SJCRH30 (cell line): ENCODE measurements around the gene LRRC1. TPM values are rescaled to one million over a fixed set of nuclear protein-coding genes. Genes with fewer than 3 reads are reported as not detected.

ENCODE experiments used
- DNase-seq, 2 experiments: peaks; one replicate each; pipeline ENCODE4 v3.0.0-alpha.2; 2015 to 2020
- H3K27ac ChIP-seq: fragments of 250-450 bp; sonication (Bioruptor Pico); 2 replicates; pipeline ENCODE4 v1.5.1; 2020; ENCODE audit warnings: mild to moderate bottlenecking, moderate library complexity
- H3K27me3 ChIP-seq: fragments of 250-450 bp; sonication (Bioruptor Pico); 2 replicates; pipeline ENCODE4 v1.5.1; 2020; ENCODE audit warnings: mild to moderate bottlenecking, moderate library complexity
- H3K36me3 ChIP-seq: fragments of 250-450 bp; sonication (Bioruptor Pico); 2 replicates; pipeline ENCODE4 v1.5.1; 2020; ENCODE audit warnings: mild to moderate bottlenecking, moderate library complexity
- H3K4me1 ChIP-seq: fragments of 250-450 bp; sonication (Bioruptor Pico); 2 replicates; pipeline ENCODE4 v1.5.1; 2020; ENCODE audit warnings: mild to moderate bottlenecking, moderate library complexity
- H3K4me3 ChIP-seq: fragments of 250-450 bp; sonication (Bioruptor Pico); 2 replicates; pipeline ENCODE4 v1.5.1; 2020; ENCODE audit warnings: mild to moderate bottlenecking, moderate library complexity
- H3K9me3 ChIP-seq: fragments of 250-450 bp; sonication (Bioruptor Pico); replicated peaks from 2 replicates; pipeline ENCODE4 v1.5.1; 2020; ENCODE audit warnings: mild to moderate bottlenecking, moderate library complexity
- total RNA-seq: library from RNA; depleted of rRNA; stranded (reverse); fragments of >200 nt; shearing (Covaris generic); gene quantifications from 2 replicates; pipeline ENCODE4 v1.2.3, GENCODE V29; 2014

Gene LRRC1
- total RNA-seq, 1 experiment from 2014 or later = 7.4 TPM

DNA sequence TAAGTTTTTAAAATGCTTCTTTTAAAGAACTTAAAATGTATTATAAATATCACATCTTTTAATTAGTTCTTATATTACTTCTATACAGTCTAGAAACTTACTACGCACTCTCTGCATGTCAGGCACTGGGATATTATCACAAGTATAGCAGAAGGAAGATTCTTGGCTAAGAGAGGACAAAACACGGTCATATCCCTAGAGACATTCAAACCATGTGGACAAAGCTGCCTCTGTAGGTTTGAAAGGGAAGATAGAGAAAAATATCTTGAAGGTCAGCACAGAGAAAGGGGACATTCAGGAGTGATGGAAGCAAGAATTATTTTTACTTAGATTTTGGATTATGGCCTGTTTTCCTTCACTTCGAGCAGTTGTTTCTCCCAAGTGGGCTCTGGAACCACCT lies 64.1 kb downstream of the LRRC1 start:
- Histone ChIP-seq H3K4me3 (no peak overlapping the region), H3K9me3 (no peaks in the 10 kb centered on the region), H3K27ac (no peak overlapping the region), H3K4me1 (peaks cover 15% of the 10 kb centered on the region), H3K36me3 (no peaks in the 10 kb centered on the region), H3K27me3 (no peaks in the 10 kb centered on the region)
- no peak for DNase-seq

DNA sequence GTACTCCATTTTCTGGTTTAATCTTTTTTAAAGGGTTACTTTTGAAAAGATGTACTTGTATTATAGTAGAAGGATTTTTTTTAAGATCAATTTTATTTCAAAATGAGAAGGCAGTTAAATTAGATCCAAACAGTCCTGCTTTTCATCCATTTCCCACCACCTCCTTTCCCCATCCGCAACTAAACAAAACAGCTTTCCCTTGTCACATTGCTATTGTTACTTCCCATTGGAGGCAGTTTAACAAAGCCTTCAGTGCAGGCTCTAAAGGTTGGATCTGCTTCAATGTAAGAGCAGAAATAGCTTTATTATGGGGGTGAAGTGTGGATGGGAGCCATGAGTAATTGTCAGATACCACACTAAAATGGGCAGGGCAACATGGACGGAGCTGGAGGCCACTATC lies 65.7 kb downstream of the LRRC1 start:
- Histone ChIP-seq H3K36me3 (no peaks in the 10 kb centered on the region), H3K27me3 (no peaks in the 10 kb centered on the region), H3K27ac (no peak overlapping the region), H3K9me3 (no peaks in the 10 kb centered on the region), H3K4me3 (no peak overlapping the region), H3K4me1 (peaks cover 15% of the 10 kb centered on the region)
- no peak for DNase-seq

DNA sequence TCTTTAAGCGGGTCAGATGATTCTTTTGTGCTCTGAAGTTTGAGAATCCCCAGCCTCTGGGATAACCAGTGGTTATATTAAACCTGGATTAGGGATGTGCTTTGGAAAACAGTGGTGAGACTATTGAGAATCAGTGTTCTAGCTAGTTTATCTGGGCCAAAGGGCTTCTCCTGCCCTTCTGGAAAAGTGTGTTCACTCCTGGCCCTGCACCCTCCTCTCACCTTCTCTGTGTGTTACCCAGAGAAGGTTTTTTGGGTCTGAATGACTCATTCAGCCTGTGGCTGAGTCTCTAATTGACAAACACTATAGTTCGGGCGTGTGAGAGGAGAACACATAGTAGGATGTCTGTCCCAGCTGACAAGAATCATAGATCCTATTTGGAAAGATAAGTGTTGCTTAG lies 66.7 kb downstream of the LRRC1 start:
- H3K27me3 ChIP-seq = no peaks in the 10 kb centered on the region
- H3K9me3 ChIP-seq = no peaks in the 10 kb centered on the region
- DNase-seq = no peak
- H3K4me1 ChIP-seq = peaks cover 15% of the 10 kb centered on the region
- H3K4me3 ChIP-seq = no peak overlapping the region
- no peaks in the 10 kb centered on the region for H3K36me3 ChIP-seq
- H3K27ac ChIP-seq = no peak overlapping the region

DNA sequence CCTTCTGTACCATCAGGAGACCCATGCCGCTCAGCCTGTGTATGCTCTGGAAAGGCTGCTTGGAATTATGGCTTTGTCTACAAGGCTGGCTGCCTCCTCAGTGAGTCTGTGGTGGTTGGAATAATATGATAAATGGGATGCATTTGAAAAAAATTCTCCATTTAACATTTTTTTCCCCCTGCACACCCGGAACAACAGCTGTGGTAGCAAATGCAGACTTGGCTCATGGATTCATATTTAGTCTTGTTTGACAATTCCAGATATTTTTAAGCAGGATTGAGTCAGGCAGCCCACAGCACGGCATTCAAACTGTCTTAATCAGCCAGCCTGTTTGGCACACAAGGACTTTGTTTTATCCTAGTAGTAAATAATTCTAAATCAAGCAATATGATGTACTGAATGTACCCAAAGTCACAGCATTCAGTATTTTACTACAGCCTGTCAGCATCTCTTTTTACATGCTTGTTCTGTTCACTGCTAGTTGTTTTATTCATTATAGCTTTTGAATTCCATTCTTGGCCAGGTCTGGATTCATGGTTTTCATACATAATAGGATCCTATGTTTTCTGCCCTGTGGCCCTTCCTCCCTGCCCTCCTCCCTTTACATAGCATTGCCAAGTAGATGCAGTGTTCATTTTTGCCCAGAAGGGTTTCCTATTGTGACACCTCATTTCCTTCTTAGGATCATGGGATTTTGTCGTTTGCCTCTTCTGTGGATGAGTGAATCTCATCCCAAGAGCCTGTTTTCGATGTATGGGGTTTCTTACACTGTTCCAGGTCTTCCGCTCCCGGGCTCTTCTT lies 68.1 kb downstream of the LRRC1 start:
- Histone ChIP-seq H3K4me3 (peak overlapping the region; percentile 8; the same call in 1 of the 2 replicates), H3K27ac (peak overlapping the region; percentile 59)

DNA sequence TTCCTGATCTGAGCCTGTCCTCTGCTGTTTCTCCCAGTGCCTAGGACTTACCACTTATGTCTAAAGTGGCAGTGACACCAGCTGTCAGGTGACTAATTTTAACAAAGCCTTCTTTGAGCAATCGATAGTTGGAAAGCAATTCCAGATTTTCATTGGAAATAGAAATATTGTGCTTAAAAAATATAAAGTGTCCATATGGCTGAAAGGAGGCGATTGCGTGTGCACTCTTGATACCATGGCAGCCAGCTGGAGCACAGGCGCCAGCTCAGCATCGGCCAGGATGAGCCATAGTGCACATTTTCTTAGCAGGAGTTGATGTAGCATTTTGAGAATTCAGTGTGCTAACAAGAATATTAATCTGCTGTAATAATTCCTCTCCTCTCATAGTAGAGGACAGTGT lies 70.0 kb downstream of the LRRC1 start:
- no peak for DNase-seq
- no peak overlapping the region for H3K4me3 ChIP-seq
- no peaks in the 10 kb centered on the region for H3K9me3 ChIP-seq
- peaks cover 15% of the 10 kb centered on the region for H3K4me1 ChIP-seq
- no peak overlapping the region for H3K27ac ChIP-seq
- no peaks in the 10 kb centered on the region for H3K27me3 ChIP-seq
- no peaks in the 10 kb centered on the region for H3K36me3 ChIP-seq

More for the DNA sequence above, 68.1 kb downstream of the LRRC1 start:
- Histone ChIP-seq H3K36me3 (no peaks in the 10 kb centered on the region), H3K4me1 (peaks cover 15% of the 10 kb centered on the region), H3K27me3 (no peaks in the 10 kb centered on the region), H3K9me3 (no peaks in the 10 kb centered on the region)
- peak; percentile 21 to 42 for DNase-seq

DNA sequence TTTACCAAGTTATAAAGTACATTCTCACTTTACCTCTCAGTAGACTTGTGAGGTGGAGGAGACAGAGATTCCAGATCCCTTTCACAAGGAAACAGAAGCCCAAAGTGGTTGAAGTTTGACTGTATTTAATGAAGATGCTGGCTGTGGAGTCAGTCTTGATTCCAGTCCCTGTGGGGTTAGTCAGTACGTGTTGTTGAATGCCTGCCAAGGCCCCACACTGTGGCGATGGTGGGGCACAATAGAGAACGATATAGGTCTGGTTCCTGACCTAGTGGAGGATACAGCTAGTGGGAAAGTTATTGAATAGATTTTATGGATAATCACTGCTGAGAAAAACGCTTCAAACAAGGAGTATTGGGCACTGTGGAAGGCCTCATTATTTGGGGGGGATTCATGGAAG lies 71.4 kb downstream of the LRRC1 start:
- Histone ChIP-seq H3K36me3 (no peaks in the 10 kb centered on the region), H3K27me3 (no peaks in the 10 kb centered on the region), H3K27ac (no peak overlapping the region), H3K4me1 (peaks cover 15% of the 10 kb centered on the region), H3K9me3 (no peaks in the 10 kb centered on the region), H3K4me3 (no peak overlapping the region)
- DNase-seq = peak in 1 of 2 experiments; percentile 17

DNA sequence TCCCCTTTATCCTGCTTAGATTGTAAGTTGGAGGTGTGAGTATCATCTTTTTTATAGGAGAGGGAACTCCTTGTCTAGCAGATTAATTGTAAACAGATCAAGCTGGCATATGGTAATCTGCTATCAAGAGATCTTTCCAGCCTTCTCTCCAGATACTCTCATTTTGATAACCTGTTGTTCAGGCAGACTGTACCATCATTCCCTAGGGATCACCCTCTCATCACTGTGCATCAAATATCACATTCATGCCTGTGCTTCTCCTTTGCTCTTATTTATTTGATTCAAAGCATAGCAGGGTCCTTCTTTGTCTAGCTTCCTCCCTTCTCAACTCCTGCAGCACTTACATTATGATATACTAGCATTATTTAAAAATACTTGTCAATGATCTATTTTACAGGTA lies 73.8 kb downstream of the LRRC1 start:
- Histone ChIP-seq H3K27me3 (no peaks in the 10 kb centered on the region), H3K9me3 (no peaks in the 10 kb centered on the region), H3K36me3 (no peaks in the 10 kb centered on the region), H3K4me1 (peaks cover under 1% of the 10 kb centered on the region; the same call in 1 of the 2 replicates), H3K27ac (no peak overlapping the region), H3K4me3 (no peak overlapping the region)
- no peak for DNase-seq

DNA sequence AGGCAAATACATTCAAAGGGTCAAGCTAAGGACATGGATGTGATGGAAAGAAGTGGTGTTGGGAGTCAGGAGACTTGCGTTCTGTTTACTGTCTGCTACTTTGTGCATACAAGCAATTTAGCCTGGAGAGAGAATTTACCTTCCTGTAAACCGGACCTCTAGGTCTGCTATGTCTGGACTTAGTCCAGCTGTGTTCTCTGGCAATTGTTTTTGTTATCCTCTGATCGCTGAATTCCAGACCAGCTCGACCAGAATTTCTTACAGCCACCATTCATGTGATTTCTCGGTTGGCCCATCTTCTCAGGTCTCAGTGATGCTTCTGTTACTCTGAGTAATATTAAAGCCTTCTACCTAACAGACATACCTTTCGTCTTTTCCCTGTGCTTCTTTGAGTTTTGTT lies 75.2 kb downstream of the LRRC1 start:
- Histone ChIP-seq H3K9me3 (no peaks in the 10 kb centered on the region), H3K27me3 (no peaks in the 10 kb centered on the region), H3K27ac (no peak overlapping the region), H3K36me3 (no peaks in the 10 kb centered on the region), H3K4me1 (no peaks in the 10 kb centered on the region), H3K4me3 (no peak overlapping the region)
- DNase-seq = no peak

DNA sequence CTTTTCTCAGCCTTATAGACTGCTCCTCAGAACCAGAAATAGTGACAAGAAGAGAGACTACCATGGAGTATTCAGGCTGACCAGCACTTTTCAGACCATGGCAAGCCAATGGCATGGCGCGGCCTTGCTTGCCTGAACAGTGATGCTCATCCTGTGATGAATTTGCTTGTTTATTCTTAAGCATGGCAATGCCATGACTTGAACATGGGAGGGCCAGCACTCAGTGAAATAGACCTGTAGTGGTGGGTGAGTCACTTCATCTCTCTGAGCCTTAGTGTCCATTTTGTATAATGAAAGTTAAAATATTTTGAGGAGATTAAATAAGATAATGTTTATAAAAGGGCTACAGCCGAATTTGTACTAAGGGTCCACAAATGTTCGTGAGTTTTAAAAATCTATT lies 79.1 kb downstream of the LRRC1 start:
- no peak for DNase-seq
- no peaks in the 10 kb centered on the region for H3K4me1 ChIP-seq
- no peaks in the 10 kb centered on the region for H3K9me3 ChIP-seq
- no peak overlapping the region for H3K4me3 ChIP-seq
- no peaks in the 10 kb centered on the region for H3K36me3 ChIP-seq
- H3K27me3 ChIP-seq = no peaks in the 10 kb centered on the region
- H3K27ac ChIP-seq = no peak overlapping the region

DNA sequence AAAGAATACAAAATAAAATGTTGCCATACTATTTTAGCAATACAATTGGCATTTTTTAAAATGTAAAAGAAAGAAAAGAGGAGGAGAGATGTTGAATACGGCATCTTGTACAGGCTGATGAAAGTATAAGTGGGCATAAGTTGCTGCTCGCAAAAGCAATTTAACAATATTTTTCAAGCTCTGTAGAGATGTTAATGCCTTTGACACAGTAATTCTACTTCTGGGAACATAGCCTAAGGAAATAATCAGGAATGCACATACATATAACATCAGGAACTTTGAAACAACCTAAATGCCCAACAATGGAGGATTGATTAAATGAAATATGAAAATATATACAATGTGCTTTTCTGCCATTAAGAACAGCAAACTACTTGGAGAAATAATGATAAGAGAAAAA lies 80.2 kb downstream of the LRRC1 start:
- Histone ChIP-seq H3K4me1 (no peaks in the 10 kb centered on the region), H3K9me3 (no peaks in the 10 kb centered on the region), H3K27ac (no peak overlapping the region), H3K4me3 (no peak overlapping the region), H3K27me3 (no peaks in the 10 kb centered on the region), H3K36me3 (no peaks in the 10 kb centered on the region)
- no peak for DNase-seq

DNA sequence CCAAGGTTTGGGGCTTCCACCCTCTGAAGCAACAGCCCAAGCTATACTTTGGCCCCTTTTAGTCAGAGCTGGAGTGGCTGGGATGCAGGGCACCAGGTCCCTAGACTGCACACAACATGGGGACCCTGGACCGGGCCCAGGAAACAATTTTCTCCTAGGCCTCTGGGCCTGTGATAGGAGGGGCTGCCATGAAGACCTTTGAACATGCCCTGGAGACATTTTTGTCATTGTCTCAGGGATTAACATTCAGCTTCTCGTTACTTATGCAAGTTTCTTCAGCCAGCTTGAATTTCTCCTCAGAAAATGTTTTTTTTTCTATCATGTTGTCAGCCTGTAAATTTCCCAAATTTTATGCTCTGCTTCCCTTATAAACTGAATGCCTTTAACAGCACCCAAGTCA lies 82.3 kb downstream of the LRRC1 start:
- H3K36me3 ChIP-seq = no peaks in the 10 kb centered on the region
- no peaks in the 10 kb centered on the region for H3K27me3 ChIP-seq
- H3K4me1 ChIP-seq = no peaks in the 10 kb centered on the region
- H3K9me3 ChIP-seq = no peaks in the 10 kb centered on the region
- H3K4me3 ChIP-seq = no peak overlapping the region
- H3K27ac ChIP-seq = no peak overlapping the region
- no peak for DNase-seq

DNA sequence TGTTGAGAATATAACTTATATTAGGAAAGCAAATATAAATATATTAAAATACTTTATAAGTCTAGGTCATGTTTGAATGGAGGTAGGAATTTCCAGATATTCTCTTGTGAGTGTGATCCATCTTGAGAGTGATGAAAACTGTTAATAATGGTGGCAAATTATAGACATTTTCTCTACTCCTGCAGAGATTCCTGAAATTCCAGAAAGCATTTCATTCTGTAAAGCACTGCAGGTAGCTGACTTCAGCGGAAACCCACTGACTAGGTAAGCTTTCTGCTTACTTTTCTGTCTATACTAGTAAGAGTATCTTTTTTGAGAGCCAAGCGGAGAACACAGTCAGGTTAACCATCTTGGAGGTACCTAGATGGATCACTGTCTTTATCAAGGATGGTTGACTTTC lies 84.0 kb downstream of the LRRC1 start:
- no peak for DNase-seq
- H3K4me3 ChIP-seq = no peak overlapping the region
- H3K4me1 ChIP-seq = no peaks in the 10 kb centered on the region
- H3K27me3 ChIP-seq = no peaks in the 10 kb centered on the region
- H3K9me3 ChIP-seq = no peaks in the 10 kb centered on the region
- H3K36me3 ChIP-seq = no peaks in the 10 kb centered on the region
- H3K27ac ChIP-seq = no peak overlapping the region

DNA sequence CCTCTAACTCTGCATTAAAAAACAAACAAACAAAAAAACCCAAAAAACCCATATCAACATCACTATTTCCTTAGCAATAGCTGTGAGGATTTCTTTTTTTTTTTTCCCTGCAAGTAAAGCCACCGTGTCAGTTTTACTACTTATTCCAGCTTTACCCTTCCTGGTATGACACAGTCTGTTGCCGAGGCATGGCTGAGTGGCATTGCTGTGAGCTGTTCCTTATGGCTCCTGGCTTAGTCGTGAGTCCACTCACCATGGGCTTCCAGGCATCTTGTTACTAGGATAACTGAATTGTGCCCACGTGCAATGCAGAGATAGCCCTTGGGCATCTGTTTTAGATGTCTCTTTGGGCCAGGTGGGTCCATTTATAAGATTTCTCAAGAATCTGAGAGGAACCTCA lies 84.8 kb downstream of the LRRC1 start:
- DNase-seq = no peak
- H3K4me3 ChIP-seq = no peak overlapping the region
- H3K27ac ChIP-seq = no peak overlapping the region
- H3K4me1 ChIP-seq = no peaks in the 10 kb centered on the region
- H3K36me3 ChIP-seq = no peaks in the 10 kb centered on the region
- no peaks in the 10 kb centered on the region for H3K27me3 ChIP-seq
- no peaks in the 10 kb centered on the region for H3K9me3 ChIP-seq

DNA sequence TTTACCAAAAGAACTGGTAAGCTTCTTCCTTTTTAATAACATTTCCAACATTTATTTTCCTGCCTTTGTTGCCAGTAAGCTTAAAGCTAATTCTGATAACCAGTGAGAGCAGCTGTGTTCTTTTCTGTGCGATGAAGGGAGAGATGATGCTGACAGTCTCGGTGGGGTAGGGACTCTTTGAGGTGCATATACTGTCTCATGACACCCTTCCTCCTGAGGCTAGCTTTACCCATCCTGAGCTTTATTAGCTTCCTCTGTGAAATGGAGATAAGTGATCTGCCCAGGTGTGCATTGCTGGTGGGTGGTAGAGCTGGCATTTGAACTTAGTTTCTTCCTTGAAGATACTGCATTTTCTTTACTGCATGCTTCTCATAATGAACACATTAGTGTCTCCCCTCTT lies 92.5 kb downstream of the LRRC1 start:
- Histone ChIP-seq H3K9me3 (no peaks in the 10 kb centered on the region), H3K36me3 (no peaks in the 10 kb centered on the region), H3K4me3 (no peak overlapping the region), H3K27ac (no peak overlapping the region), H3K4me1 (peaks cover 10% of the 10 kb centered on the region), H3K27me3 (no peaks in the 10 kb centered on the region)
- DNase-seq = no peak

DNA sequence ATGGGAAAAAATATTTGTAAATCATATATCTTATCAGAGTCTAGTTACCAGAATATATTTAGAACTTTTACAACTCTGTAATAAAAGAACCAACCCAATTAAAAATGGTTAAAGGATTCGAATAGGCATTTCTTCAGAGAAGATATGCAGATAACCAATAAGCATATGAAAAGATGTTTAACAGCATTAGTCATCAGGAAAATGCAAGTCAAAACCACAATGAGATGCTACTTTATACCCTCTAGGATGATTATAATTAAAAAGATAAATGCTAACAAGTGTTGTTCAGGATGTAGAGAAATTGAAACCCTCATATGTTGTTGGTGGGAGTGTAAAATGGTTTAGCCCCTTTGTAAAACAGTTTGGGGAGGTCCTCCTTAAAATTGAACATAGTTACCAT lies 94.1 kb downstream of the LRRC1 start:
- Histone ChIP-seq H3K4me3 (no peak overlapping the region), H3K9me3 (no peaks in the 10 kb centered on the region), H3K36me3 (no peaks in the 10 kb centered on the region), H3K27me3 (no peaks in the 10 kb centered on the region), H3K27ac (no peak overlapping the region), H3K4me1 (peaks cover 16% of the 10 kb centered on the region)
- DNase-seq = no peak

DNA sequence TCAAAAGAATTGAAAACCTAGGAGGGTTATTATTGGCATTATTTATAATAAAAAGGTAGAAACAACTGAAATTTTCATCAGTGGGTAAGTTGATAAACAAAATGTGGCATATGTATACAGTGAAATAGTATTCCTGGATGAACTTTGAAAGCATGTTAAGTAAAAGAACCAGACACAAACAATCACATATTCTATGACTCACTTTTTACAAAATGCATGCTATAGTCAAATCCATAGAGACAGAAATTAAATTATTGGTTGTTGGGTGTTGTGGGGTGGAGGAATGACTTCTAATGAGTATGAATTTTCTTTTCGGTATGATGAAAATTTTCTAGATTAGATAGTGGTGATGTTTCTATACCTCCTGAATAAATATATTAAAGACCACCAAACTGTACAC lies 94.6 kb downstream of the LRRC1 start:
- H3K36me3 ChIP-seq = no peaks in the 10 kb centered on the region
- no peaks in the 10 kb centered on the region for H3K9me3 ChIP-seq
- peaks cover 20% of the 10 kb centered on the region for H3K4me1 ChIP-seq
- H3K27me3 ChIP-seq = no peaks in the 10 kb centered on the region
- H3K27ac ChIP-seq = no peak overlapping the region
- no peak overlapping the region for H3K4me3 ChIP-seq
- DNase-seq = no peak
